DMS53 (cell line): ENCODE results near the gene EIF2B4.
"Not testable (repeated sequence)": the region's sequence is repeated elsewhere in the genome, so short reads cannot be mapped to it uniquely, and the experiment has no call there.

ENCODE experiments used
- DNase-seq: peaks from one replicate; lab custom pipeline; 2025; lab: John Stamatoyannopoulos, UW

Gene EIF2B4

GRCh38 chr2:27377618-27378095 is 7.5 kb upstream of the EIF2B4 start:
- DNase-seq = no peak

GRCh38 chr2:27376866-27377617 is 6.9 kb upstream of the EIF2B4 start:
- DNase-seq = no peak

GRCh38 chr2:27376151-27376865 is 6.2 kb upstream of the EIF2B4 start:
- DNase-seq = no peak

GRCh38 chr2:27375513-27376099 is 5.5 kb upstream of the EIF2B4 start:
- no peak for DNase-seq

GRCh38 chr2:27373567-27373966 is 3.4 kb upstream of the EIF2B4 start:
- no peak for DNase-seq

GRCh38 chr2:27372937-27373336 is 2.8 kb upstream of the EIF2B4 start:
- DNase-seq = no peak

GRCh38 chr2:27370816-27371620 is 880 bp upstream of the EIF2B4 start:
- peak; percentile 59 for DNase-seq

GRCh38 chr2:27369471-27370025 is 590 bp downstream of the EIF2B4 start:
- peak; percentile 73 for DNase-seq

GRCh38 chr2:27363933-27364332 is 6.2 kb downstream of the EIF2B4 start:
- DNase-seq = no peak

GRCh38 chr2:27362678-27363420 is 7.3 kb downstream of the EIF2B4 start:
- DNase-seq = no peak

- DNase-seq = peak; percentile 98
Observed at GRCh38 chr2:27356382-27357181, 13.6 kb downstream of the EIF2B4 start, which contains the start of gene GTF3C2. Gene GTF3C2, minus strand, starts transcription at chr2:27356764. Its CDS starts 13,210 bp downstream, at chr2:27343554.

- peak; percentile 78 for DNase-seq
Observed at GRCh38 chr2:27356056-27356381, 14.1 kb downstream of the EIF2B4 start.

- DNase-seq = no peak
Observed at GRCh38 chr2:27354597-27354927, 15.6 kb downstream of the EIF2B4 start.

- DNase-seq = no peak
Observed at GRCh38 chr2:27353762-27354596, 16.2 kb downstream of the EIF2B4 start.

- not testable (repeated sequence) for DNase-seq
Observed at GRCh38 chr2:27353386-27353761, 16.8 kb downstream of the EIF2B4 start.

GRCh38 chr2:27351802-27352598 is 18.1 kb downstream of the EIF2B4 start:
- DNase-seq = no peak

GRCh38 chr2:27350106-27350693 is 19.9 kb downstream of the EIF2B4 start:
- no peak for DNase-seq

- no peak for DNase-seq
Observed at GRCh38 chr2:27347641-27348040, 22.5 kb downstream of the EIF2B4 start.
